Liver (tissue), 9 donors: ENCODE measurements around the gene HBP1. TPM values are rescaled to one million over a fixed set of nuclear protein-coding genes. Genes with fewer than 3 reads are reported as not detected.

Experiments
- DNase-seq: peaks from one replicate; pipeline ENCODE4 v3.0.0-alpha.2; 2017; ENCODE audit warnings: low spot score
- H3K27ac ChIP-seq, 2 donors: one replicate each; pipeline ENCODE4 v1.7.0; 2013; ENCODE audit warnings: inconsistent platforms in 2 of 2, low read length in 2 of 2, control low read depth in 1 of 2, low read depth in 1 of 2, mild to moderate bottlenecking in 1 of 2
- H3K27me3 ChIP-seq, 4 donors: one replicate each; pipeline versions ENCODE4 v1.6.1 to v1.7.0; 2013; ENCODE audit warnings: low read length in 3 of 4, inconsistent platforms in 1 of 4, mild to moderate bottlenecking in 1 of 4, moderate library complexity in 1 of 4; ENCODE audit not compliant: control insufficient read depth in 4 of 4, insufficient read depth in 4 of 4
- H3K36me3 ChIP-seq, 4 donors: one replicate each; pipeline versions ENCODE4 v1.6.1 to v1.7.0; 2013; ENCODE audit warnings: low read length in 3 of 4, mild to moderate bottlenecking in 3 of 4, low read depth in 1 of 4, moderate library complexity in 1 of 4; ENCODE audit not compliant: control insufficient read depth in 4 of 4, insufficient read depth in 3 of 4
- H3K4me1 ChIP-seq, 4 donors: one replicate each; pipeline versions ENCODE4 v1.6.1 to v1.7.0; 2013; ENCODE audit warnings: low read length in 3 of 4, mild to moderate bottlenecking in 3 of 4, moderate library complexity in 1 of 4; ENCODE audit not compliant: control insufficient read depth in 4 of 4, insufficient read depth in 4 of 4
- H3K4me3 ChIP-seq, 3 donors: one replicate each; pipeline versions ENCODE4 v1.6.1 to v1.7.0; 2013; ENCODE audit warnings: low read length in 3 of 3, control low read depth in 1 of 3, low read depth in 1 of 3, mild to moderate bottlenecking in 1 of 3
- H3K9ac ChIP-seq, 2 donors: one replicate each; pipeline ENCODE4 v1.7.0; 2013; ENCODE audit warnings: low read length in 2 of 2, mild to moderate bottlenecking in 2 of 2, moderate library complexity in 2 of 2, control low read depth in 1 of 2, low read depth in 1 of 2
- H3K9me3 ChIP-seq, 4 donors: one replicate each; pipeline versions ENCODE4 v1.6.1 to v1.7.0; 2013; ENCODE audit warnings: low read length in 3 of 4; ENCODE audit not compliant: control insufficient read depth in 4 of 4
- ATF3 ChIP-seq: IDR thresholded peaks from 2 replicates; pipeline ENCODE4 v1.6.1; 2016; ENCODE audit warnings: antibody characterized with exemption
- EGR1 ChIP-seq, 2 donors: IDR thresholded peaks; 2 replicates each; pipeline ENCODE4 v1.6.1; 2016 to 2018; ENCODE audit warnings: antibody characterized with exemption in 2 of 2, low read depth in 2 of 2
- FOXA1 ChIP-seq: IDR thresholded peaks from 2 replicates; pipeline ENCODE4 v1.6.1; 2016; ENCODE audit warnings: antibody characterized with exemption
- FOXA2 ChIP-seq: IDR thresholded peaks from 2 replicates; pipeline ENCODE4 v1.6.1; 2016; ENCODE audit warnings: antibody characterized with exemption
- HNF4A ChIP-seq, 2 donors: conservative IDR thresholded peaks; 2 replicates each; pipeline ENCODE4 v1.6.1; 2016; ENCODE audit warnings: antibody characterized with exemption in 2 of 2, mild to moderate bottlenecking in 2 of 2
- HNF4G ChIP-seq: IDR thresholded peaks from 2 replicates; pipeline ENCODE4 v1.6.1; 2016; ENCODE audit warnings: antibody characterized with exemption
- JUND ChIP-seq, 2 donors: IDR thresholded peaks; 2 replicates each; pipeline ENCODE4 v1.6.1; 2016; ENCODE audit warnings: antibody characterized with exemption in 2 of 2
- NR2F2 ChIP-seq: IDR thresholded peaks from 2 replicates; pipeline ENCODE4 v1.6.1; 2016; ENCODE audit warnings: antibody characterized with exemption
- RXRA ChIP-seq, 2 donors: IDR thresholded peaks; 2 replicates each; pipeline ENCODE4 v1.6.1; 2017 to 2018; ENCODE audit warnings: antibody characterized with exemption in 2 of 2, mild to moderate bottlenecking in 1 of 2
- SP1 ChIP-seq: IDR thresholded peaks from 2 replicates; pipeline ENCODE4 v1.6.1; 2018; ENCODE audit warnings: antibody characterized with exemption, mild to moderate bottlenecking
- TAF1 ChIP-seq: conservative IDR thresholded peaks from 2 replicates; pipeline ENCODE4 v1.6.1; 2016; ENCODE audit warnings: antibody characterized with exemption, mild to moderate bottlenecking
- YY1 ChIP-seq: IDR thresholded peaks from 2 replicates; pipeline ENCODE4 v1.6.1; 2016; ENCODE audit warnings: antibody characterized with exemption, mild to moderate bottlenecking
- ZBTB33 ChIP-seq: IDR thresholded peaks from 2 replicates; pipeline ENCODE4 v1.6.1; 2016; ENCODE audit warnings: antibody characterized with exemption
- WGBS: extraction: QIAGEN DNeasy Blood & Tissue Kit; methylation state at CpG from one replicate; pipeline ENCODE4 v1.1.7; 2013; 5-methylcytosine and 5-hydroxymethylcytosine counted together
- polyA plus RNA-seq, 2 donors: library from polyadenylated mRNA; stranded (reverse) in 1 of 2; unstranded in 1 of 2; fragments of 200-250 nt in 1 of 2; fragments of >200 nt in 1 of 2; fragmentation: Nextera tagmentation in 1 of 2; extraction: Ambion mirVana in 1 of 2; gene quantifications; one replicate each; pipeline versions ENCODE4 v1.2.1 to v1.2.3, GENCODE V29; 2013 to 2015
- total RNA-seq, 2 donors: library from RNA; depleted of rRNA; stranded (reverse); fragments of >200 nt; gene quantifications; one replicate each; pipeline ENCODE4 v1.2.3, GENCODE V29; 2014
- donor health status: healthy.
- donor health status: healthy.
- donor health status: healthy.
- donor health status: healthy.
- donor health status: healthy.

The HBP1 gene
- total and polyA plus RNA-seq, 4 donors: 24.6 to 67.9 (median 48.1) TPM

GRCh38 chr7:107208563-107208962 lies 39.8 kb downstream of the HBP1 start:
- H3K27ac ChIP-seq: no peak overlapping the region
- H3K9ac ChIP-seq: no peak overlapping the region
- DNase-seq: no peak
- no peak for TF ChIP-seq FOXA2
- TF ChIP-seq YY1: no peak
- WGBS: 95% methylated on average over 5 of the region's 5 CpGs
- no peaks in the 10 kb centered on the region for H3K27me3 ChIP-seq
- peaks cover 6 to 30% (median 20%) of the 10 kb centered on the region in 4 donors for H3K36me3 ChIP-seq
- H3K9me3 ChIP-seq: no peaks in the 10 kb centered on the region
- no peak overlapping the region for H3K4me3 ChIP-seq
- H3K4me1 ChIP-seq: no peaks in the 10 kb centered on the region

GRCh38 chr7:107209565-107209964 lies 40.8 kb downstream of the HBP1 start:
- Histone ChIP-seq H3K27me3 (no peaks in the 10 kb centered on the region), H3K9me3 (no peaks in the 10 kb centered on the region), H3K9ac (no peak overlapping the region), H3K36me3 (peaks cover 4 to 22% (median 12%) of the 10 kb centered on the region in 4 donors), H3K27ac (no peak overlapping the region), H3K4me3 (no peak overlapping the region), H3K4me1 (no peaks in the 10 kb centered on the region)
- TF ChIP-seq EGR1 (IDR thresholded peaks at IDR 0.05; ENCODE audit: low read depth in 2 of 2) (no peak), TAF1 (no peak), FOXA1 (no peak), JUND (IDR thresholded peaks at IDR 0.05) (no peak), HNF4A (conservative IDR thresholded peaks at IDR 0.05) (no peak)
- no peak for DNase-seq
- WGBS: 86% methylated on average over 4 of the region's 4 CpGs

DNA sequence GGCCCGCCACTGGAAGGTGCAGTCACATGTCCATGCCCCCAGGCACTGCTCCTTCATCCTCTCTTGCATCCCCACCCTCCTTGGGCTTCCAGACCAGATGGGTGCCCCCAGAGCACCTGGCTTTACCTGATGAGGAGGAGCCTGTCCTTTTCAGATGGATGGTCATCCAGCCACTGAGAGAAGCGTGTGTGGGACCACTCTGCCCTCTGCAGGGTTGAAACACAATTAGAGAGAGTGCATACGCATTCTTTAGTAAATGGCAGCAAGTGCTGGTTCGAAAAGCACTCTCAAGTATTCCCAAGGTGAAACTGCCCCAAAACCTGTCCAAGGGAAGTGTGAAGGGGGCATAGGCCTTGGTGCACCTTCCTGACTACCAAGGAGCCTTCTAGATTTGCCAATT lies 41.6 kb downstream of the HBP1 start:
- TF ChIP-seq FOXA1 (no peak), RXRA (IDR thresholded peaks at IDR 0.05) (no peak), YY1 (no peak)

GRCh38 chr7:107212725-107213124 lies 43.9 kb downstream of the HBP1 start:
- no peaks in the 10 kb centered on the region for H3K9me3 ChIP-seq
- peaks cover 0 to 6% (median 2%) of the 10 kb centered on the region in 4 donors for H3K36me3 ChIP-seq
- no peaks in the 10 kb centered on the region for H3K4me1 ChIP-seq
- H3K27ac ChIP-seq: no peak overlapping the region
- no peak for DNase-seq
- WGBS: 86% methylated on average over 2 of the region's 2 CpGs
- H3K4me3 ChIP-seq: no peak overlapping the region
- no peak for TF ChIP-seq SP1
- TF ChIP-seq RXRA (IDR thresholded peaks at IDR 0.05): no peak
- no peak for TF ChIP-seq ATF3
- TF ChIP-seq TAF1: no peak
- no peak for TF ChIP-seq NR2F2
- TF ChIP-seq ZBTB33: no peak
- TF ChIP-seq HNF4G: no peak
- TF ChIP-seq HNF4A (conservative IDR thresholded peaks at IDR 0.05): no peak
- no peak overlapping the region for H3K9ac ChIP-seq
- H3K27me3 ChIP-seq: no peaks in the 10 kb centered on the region

More for the DNA sequence above, 41.6 kb downstream of the HBP1 start:
- 98% methylated on average over 4 of the region's 4 CpGs for WGBS
- Histone ChIP-seq H3K9me3 (no peaks in the 10 kb centered on the region), H3K9ac (no peak overlapping the region), H3K36me3 (peaks cover 0 to 14% (median 7%) of the 10 kb centered on the region in 4 donors), H3K27ac (no peak overlapping the region), H3K27me3 (no peaks in the 10 kb centered on the region), H3K4me3 (no peak overlapping the region), H3K4me1 (no peaks in the 10 kb centered on the region)
- no peak for DNase-seq
